ENCODE measurements around the gene DTNB.

DNA sequence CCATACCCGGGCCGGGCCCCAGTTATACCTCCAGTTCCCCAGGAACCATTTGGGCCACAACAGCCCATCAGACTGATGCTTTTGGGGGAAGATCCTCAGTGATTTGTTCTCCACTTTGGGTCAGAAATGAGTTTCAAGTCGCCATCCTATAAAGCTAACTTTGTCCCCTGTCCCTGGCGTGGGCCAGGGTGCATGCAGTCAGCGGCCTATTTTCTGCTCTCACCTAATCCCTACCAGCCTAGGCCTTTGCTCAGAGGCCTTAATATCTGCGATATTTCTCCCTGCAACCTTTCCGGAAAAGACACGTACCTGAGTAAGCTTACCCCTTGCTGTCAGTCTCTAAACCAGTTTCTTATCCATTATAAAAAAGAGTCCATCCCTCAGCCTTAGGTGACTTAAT lies 338.9 kb downstream of the DTNB start:
- no peak for TF ChIP-seq CTCF (conservative IDR thresholded peaks at IDR 0.05 in 1 of 2, IDR thresholded peaks at IDR 0.05 in 1 of 2; ENCODE audit: low read depth in 1 of 2, low read length in 2 of 2)
- TF ChIP-seq EZH2 (IDR thresholded peaks at IDR 0.05; ENCODE audit: low read length, missing control alignments), result no peak

All from fibroblast of lung (primary cell).